Activated T-cell treated with anti-CD3 and anti-CD28 coated beads for 24 hours (primary cell): ENCODE data around the gene ALLC.

Experiments used
- DNase-seq: peaks from one replicate; pipeline ENCODE4 v3.0.0-alpha.2; 2020; ENCODE audit warnings: low read depth

Gene ALLC

DNA sequence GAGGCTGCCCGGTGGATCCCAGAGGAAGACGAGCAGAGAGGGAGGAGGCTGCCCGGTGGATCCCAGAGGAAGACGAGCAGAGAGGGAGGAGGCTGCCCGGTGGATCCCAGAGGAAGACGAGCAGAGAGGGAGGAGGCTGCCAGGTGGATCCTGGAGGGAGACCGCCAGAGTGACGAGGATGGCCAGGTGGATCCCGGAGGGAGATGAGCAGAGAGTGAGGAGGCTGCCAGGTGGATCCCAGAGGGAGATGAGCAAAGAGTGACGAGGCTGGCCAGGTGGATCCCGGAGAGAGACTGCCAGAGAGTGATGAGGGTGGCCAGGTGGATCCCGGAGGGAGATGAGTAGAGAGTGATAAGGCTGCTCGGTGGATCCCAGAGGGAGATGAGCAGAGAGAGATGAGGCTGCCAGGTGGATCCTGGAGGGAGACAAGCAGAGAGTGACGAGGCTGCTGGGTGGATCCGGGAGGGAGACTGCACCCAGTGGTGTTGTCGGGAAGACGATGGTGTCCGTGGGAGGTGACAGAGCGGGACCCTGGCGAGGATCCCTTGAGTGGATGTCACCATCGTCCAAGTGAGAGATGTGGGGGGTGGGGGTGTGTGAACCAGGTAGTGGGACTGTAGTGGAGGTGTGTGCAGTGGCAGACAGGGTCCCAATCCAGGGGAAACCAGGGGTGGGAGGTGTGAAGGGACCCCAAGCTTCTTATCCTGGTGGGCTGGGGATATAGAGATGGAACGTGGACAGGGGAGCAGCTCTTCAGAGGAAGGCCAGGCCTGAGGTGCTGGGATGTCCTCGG is 67.7 kb downstream of the ALLC start:
- DNase-seq = no peak

DNA sequence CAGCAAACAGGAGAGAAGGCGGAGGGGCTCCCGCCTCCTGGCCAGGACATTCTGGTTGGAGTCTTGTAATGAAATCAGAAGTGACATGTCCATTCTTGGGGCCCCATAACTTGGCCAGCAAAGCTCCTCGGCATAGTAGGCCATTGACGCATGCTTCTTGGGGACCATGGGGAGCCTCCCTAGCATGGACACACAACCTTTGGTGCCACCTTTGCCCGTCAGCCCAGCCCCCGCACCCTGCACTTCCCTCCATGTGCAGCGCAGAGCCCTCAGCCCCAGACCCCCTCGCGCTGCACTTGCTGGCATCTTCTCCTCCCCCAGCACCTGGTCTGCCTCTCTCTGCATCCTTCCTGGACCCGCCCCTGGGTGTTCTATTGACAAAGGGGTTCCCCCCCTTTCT is 68.5 kb downstream of the ALLC start:
- DNase-seq = no peak

DNA sequence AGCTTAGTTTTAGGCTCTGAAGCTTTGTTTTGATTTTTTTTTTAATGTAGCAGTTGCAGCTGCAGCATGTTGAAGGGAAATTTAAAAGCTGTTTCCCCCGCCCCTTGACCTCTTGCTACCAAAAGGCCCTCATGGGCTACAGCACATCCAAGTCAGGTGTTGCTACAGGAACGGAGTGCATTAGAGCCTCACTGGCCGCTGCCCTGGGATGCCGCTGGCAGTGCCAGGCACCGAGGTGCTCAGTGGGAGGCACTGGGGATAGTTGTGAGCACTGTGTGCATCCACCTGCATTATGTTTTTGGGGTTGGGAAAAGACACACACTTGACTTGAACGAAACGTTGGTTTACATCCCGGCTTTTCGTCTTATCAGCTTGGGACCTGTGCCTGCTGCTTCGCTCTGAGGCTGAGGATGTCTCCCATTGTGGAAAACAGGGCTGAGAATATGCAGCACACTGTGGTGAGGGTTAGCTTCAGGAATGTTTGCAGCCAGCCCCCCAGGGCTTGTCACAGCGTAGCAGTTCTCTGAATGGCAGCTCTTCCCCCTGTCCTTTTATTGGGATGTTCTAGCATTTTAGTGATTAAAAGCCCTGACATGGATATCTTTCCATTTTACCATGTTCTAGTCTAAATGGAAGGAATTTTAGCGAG is 69.5 kb downstream of the ALLC start:
- no peak for DNase-seq

DNA sequence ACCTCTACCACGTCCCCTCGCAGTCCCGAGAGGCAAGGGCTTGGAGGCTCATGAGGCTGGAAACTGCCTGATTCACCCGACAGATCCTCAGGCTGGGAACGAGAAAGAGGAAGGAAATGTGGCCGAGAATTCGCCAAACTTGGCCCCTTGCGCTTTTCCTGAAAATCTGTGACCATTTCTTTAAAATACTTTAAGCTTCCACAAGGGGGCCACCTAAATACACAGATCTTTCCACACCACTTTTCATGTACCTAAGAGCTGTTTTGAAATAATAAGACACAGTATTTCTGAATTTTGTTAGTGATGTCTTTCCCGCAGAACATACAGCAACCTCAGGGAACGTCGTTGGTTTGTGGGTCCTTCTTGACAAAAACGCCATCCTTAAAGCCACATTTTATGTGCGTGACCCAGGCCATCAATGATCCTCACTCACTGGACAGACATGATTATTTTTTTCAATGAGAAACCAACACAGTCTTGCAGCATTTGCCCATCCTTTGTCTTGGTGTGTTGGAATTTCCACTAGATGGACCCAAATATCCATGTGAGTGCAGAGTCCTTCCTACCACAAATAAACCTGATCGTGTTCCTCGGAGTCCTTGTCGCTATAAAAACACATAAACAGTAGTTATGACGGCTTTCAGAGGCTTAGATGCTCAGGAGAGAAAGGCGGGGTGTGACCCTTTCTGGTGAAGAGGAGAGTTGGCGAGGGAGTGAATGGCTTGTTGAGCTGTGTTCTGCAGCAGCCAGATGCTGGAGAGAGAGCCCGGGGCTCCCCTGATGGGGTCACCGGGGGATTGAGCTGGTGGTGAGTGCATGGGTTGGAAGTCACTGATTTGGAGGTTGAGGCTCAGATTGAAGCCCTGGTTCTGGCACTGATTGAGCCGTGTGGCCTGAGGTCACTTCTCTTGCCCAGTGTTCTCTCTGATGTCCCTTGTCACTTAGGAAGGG is 70.4 kb downstream of the ALLC start:
- no peak for DNase-seq

DNA sequence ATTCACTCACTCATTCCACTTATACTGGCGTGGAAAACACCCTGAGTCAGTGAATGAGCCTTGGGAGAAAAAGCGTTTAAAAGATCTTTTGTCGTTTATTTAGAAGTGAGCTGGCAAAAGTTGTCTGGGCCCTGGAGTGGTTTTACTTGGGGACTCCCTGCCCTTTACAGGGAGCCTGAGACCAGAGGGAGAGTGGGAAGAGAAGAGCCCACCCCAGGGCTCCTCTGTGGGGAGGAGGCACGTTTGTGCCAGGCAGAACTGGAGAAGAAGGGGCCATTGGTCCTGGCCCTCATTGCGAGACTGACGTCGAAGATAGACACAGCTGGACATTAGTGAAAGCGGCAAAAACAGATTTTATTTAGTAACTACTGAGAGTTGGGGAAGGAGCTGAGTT is 71.1 kb downstream of the ALLC start:
- DNase-seq = no peak

GRCh38 chr2:3729786-3730185 is 71.8 kb downstream of the ALLC start:
- DNase-seq = no peak

DNA sequence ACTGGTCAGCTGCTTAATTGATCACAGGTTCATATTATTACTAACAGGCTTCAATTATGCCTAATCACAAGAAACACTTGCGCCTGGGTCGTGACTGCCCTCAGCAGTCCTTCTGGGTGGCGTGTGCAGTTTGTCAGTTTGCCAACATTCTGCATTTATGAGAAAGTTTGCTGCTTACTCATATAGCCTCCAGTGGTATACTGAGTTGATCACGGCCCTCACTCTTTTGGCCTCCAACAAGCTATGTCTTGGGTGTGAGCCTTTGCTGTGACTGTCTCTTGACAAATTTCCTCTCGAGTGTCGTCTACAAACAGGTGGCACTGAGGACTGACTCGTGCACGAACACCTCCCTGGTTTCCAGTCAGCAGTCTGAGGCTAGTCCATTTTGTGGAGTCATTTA is 72.6 kb downstream of the ALLC start:
- no peak for DNase-seq

DNA sequence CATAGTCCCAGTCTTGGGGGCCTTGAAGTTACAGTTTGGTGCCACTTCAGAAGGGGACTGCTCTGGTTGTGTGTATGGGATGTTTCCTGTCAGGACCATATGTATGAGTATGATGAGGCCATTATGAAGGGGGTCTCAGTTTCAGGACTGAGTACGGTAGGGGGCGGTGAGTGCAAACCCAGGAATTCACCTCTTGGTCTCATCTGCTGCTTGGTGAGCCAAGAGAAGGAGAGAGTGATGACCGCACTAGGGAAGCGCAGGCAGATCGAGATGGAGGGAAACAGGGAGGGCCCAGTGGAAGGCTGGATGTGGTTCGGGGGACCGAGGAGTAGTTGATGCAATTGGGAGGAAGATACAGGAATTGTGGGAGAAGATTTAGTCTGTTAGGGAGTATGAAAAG is 73.8 kb downstream of the ALLC start:
- DNase-seq = no peak

GRCh38 chr2:3736112-3736511 is 78.1 kb downstream of the ALLC start:
- DNase-seq = no peak

- no peak for DNase-seq
Observed at GRCh38 chr2:3737128-3737527, 79.1 kb downstream of the ALLC start.

- DNase-seq = no peak
Observed at GRCh38 chr2:3738454-3738853, 80.5 kb downstream of the ALLC start.

- DNase-seq = no peak
Observed at GRCh38 chr2:3739313-3739712, 81.3 kb downstream of the ALLC start.

- DNase-seq = no peak
Observed at GRCh38 chr2:3741396-3741795, 83.4 kb downstream of the ALLC start.

DNA sequence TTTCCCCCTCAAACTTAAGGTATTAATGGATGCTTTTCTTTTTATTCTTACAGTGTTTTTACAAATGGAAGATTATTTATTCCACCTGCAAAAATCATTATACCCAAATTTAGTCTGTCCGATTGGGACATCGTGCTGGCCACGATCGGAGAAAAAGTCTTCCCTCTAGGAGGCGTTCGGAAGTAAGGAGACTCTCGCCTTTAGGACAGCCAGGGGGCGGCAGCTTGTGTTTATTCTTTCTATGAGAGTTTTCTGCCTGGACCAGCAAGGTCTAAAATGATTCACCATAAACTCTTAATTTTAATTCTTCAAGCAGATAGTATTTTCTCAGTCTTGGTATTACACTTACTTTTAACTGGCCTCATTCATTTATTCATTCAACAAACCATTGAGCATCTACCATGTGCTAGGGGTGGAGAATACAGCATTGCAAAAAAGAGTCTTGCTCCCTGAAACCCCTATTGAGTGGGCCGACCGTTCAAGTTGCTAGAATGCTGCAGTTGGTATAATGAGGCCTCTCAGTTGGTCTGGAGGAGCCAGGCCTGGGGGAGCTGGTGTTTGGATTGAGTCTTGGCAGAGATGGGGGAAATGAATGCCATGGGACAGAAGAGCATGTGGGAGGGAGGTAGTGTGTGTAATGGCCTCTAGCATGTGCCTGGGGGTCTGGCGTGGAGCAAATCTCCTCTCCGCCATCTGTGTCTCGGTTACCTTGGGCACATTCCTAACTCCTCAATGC is 84.0 kb downstream of the ALLC start:
- DNase-seq = no peak

DNA sequence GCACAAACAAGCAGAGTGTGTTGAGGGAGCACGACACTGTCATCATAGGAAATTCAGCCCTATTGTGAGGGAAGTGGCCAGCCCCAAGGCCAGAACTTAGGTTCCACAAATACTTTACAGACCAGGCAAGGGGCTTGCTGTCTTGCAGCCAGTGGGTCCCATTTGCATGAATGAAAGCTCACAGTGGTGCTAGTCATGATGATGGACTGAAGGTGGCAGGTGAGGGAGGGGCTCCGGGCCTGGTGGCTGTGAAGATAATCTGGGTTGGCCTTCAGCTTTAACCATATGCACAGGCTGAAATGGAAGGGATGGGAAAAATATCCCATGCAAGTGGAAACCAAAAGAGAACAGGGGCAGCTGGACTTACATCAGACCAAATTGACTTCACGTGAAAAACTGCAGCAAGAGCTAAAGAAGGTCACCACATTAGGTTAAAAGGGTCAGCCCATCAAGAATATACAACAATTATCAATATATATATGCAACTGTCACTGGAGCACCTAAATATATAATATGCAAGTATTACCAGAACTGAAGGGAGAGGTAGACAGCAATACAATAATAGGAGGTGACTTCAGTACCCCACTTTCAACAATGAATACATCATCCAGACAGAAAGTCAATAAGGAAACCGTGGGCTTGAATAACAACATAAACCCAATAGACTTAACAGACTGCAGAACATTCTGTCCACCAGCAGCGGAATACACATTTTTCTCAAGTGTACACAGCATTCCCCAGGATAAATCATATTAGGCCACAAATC is 84.9 kb downstream of the ALLC start:
- no peak for DNase-seq

DNA sequence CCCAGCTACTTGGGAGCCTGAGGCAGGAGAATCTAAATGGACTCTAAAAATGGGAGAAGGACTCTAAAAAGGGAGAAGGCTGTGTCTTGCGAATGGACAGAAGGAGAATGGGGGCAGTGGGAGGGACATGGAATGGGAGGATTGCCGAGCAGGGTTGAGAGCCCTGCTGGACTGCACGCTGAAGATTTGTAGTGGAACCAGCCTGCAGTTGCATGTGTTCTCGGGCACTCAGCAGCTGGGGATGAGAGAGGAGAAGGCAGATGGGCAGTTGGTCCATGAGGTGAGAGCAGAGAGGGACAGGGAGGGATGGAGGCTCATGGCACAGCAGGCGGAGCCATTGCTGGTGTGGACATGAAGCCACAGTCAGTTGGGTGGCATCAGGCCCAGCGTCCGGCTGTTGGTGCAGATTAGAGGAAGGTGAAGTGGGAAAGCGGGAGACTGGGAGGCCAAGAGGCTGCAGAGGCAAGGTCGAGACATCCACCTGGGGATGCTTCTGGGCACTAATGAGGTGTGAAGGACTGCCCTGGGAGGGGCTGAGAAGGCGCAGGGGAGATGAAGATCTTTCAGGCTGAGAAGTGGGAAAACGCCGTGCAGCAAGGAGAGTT is 86.1 kb downstream of the ALLC start:
- no peak for DNase-seq

DNA sequence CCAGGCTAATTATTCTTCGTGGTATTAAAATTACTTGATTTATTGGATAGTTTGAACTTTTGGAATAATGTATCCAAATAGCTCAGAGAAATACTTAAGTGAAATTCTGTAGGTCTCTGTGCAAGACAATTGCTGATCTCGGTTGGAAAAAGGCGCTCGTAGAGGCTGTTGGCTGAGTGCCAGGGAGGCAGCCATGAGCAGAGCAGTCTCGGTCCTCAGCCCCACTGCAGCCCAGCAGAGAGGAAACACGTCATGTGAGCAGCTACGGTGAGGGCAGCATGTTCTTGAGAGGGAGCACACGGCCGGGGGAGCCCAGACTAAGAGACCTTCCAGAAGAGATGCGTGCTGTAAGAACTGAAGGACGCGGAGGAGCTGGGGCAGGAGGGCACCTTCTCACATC is 87.9 kb downstream of the ALLC start:
- DNase-seq = no peak

DNA sequence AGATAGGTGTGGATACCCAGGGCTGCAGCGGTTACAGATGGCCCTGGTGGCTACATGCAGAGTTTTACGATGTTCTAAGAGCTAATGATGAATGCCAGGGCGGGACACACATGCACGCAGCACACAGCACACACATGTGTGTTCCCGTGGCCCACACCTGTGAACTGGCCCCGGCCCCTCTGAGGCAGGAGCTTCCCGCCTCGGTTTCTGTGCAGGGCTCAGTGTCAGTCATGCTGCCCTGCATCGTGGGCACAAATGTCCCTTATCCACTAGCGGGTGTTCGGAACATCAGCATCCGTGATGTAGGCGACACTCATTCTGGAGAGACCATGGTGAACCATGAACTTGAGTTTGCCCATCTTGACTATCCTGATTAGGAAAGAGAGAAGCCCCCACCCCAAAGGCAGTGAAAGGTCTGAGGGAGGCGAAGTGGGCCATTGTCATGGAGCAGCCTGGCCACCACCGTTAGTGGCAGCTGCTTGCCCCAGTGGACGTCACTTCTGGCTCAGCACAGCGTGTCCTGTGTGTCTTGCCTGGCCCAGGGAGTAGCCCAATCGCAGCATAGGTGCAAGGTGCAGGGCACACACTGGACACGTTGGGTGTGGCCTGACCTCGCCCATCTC is 89.1 kb downstream of the ALLC start:
- no peak for DNase-seq

- DNase-seq = no peak
Observed at GRCh38 chr2:3747826-3748225, 89.8 kb downstream of the ALLC start.

GRCh38 chr2:3749201-3749600 is 91.2 kb downstream of the ALLC start:
- no peak for DNase-seq
